GM11168 (cell line): ENCODE measurements around the gene THSD4.

Source experiments
- in situ Hi-C: fragments of 300-500 bp; cut with MboI; formaldehyde crosslinking; loops from one replicate; pipeline ENCODE4 v1.12.0; 2022; ENCODE audit warnings: low sequenced_read_pairs; ENCODE audit not compliant: unreplicated experiment

Gene THSD4

DNA sequence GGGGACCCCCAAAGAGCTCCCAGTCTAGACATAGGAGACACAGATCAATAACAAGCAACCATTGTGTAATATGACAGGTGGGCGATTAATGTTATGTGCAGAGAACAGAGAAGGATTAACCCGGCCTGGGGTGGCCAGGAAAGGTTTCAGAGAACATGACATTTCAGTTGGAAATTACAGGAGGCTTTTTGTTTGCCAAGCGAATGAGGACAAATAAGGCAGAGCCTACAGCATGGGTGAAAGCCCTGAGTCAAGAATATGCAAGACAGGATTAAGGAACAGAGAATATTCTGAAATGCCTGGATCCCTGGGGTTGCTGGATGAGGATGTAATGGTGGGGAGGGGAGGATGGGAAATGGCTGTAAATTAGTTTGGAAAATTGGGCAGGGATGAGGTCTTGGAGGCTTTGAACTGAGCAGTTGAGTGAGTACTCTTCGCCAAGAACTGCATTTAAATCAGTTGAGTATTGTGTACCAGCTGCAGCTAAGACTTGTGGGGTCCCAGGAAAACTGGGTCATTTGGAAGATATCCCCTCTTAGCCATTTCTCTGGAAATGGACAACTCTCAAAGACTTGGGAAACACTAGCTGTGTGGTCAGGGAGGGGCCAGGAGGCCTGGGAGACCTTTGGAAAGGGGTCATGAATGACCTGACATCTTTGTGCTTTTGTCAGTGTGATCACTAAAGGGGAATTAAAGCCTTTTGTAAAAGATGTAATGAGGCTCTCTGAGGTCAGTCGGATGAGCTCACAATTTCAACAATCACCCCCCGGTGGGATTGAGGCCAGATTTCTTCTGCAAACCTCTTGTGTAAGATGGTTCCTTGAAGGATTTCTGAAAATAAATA is 496.5 kb downstream of the THSD4 start:
- in situ Hi-C loops = no loop called here

GRCh38 chr15:71612397-71612722 is 497.1 kb downstream of the THSD4 start:
- in situ Hi-C loops = no loop called here

GRCh38 chr15:71612869-71613268 is 497.6 kb downstream of the THSD4 start:
- in situ Hi-C loops = no loop called here

DNA sequence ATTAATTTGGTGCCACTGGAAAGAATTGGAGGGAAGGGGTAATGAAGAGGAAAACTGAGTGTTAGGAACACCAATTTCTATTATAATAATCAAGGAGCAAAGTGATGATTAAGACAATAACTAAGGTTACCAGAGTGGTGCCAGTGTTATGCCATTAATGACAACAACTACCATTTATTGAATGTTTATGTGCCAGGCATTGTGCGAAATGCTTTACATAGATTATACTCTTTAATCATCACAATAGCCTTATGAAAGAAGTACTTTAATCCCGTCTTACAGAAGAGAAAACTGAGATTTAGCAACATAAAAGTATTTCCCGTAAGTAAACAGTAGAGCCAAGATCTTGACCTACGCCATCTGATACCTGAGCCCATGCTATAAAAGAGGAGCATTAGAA is 507.8 kb downstream of the THSD4 start:
- in situ Hi-C loops = no loop called here

DNA sequence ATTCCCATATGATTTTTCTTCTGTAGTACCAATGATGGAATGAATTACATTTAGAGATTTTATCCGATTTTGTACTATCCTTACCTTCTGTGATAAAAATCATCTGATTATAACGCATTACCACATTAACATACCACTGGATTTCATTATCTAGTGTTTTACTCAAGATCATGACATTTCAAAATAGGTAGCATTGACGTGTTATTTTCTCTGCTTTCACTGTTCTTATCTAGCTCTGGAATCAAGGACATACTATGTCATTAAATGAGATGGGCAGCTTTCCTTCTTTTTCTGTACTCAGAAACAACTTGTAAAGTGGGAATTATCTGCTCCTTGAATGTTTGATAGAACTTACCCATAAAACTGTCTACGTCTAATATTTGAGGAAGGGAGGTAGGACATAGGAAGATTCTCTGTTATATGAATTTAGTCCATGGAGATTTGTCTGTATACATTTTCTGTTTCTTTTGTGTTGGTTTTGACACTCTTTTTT is 511.4 kb downstream of the THSD4 start:
- in situ Hi-C loops = no loop called here

DNA sequence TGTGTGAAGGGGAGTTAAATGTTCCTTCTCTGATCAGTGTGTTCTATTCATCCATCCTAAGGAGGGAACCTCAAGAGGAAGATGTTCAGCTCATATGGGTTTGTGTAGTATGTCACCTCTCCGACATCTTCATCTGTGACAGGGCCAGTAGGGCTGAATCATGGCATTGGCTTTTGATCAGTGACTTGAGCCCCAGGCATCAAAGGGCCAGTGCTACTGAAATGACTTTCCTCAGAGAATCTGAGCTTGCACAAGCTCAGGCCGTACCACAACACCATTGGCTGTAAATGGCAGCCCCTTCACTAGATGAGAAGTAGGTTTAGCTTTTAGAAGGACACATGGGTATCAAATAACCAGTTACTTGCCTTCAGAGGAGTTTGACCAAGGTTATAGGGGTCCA is 511.9 kb downstream of the THSD4 start:
- in situ Hi-C loops = no loop called here

DNA sequence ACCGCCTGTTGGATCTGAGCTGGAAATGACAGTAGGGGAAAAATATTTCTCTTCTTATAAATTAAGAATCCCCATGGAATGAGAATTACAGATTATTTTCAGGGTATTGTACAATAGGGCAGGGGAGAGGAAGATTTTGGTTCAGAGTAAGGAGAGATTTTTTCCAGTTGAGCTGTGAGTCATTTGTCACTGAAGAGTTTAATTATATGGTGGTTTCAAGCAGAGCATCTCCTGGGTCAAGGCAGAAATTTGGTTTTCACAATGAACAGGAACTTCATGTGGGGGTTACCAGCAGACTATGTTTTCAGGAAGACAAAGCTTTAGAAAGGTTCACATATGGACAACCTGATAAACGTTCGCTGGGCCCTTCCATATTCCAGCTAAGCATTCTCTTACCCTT is 512.3 kb downstream of the THSD4 start:
- in situ Hi-C loops = no loop called here

- in situ Hi-C loops = no loop called here
Observed at GRCh38 chr15:71628988-71629770, 513.9 kb downstream of the THSD4 start.

- in situ Hi-C loops = no loop called here
Observed at GRCh38 chr15:71629781-71630474, 514.7 kb downstream of the THSD4 start.

GRCh38 chr15:71630475-71630809 is 515.2 kb downstream of the THSD4 start:
- in situ Hi-C loops = no loop called here

DNA sequence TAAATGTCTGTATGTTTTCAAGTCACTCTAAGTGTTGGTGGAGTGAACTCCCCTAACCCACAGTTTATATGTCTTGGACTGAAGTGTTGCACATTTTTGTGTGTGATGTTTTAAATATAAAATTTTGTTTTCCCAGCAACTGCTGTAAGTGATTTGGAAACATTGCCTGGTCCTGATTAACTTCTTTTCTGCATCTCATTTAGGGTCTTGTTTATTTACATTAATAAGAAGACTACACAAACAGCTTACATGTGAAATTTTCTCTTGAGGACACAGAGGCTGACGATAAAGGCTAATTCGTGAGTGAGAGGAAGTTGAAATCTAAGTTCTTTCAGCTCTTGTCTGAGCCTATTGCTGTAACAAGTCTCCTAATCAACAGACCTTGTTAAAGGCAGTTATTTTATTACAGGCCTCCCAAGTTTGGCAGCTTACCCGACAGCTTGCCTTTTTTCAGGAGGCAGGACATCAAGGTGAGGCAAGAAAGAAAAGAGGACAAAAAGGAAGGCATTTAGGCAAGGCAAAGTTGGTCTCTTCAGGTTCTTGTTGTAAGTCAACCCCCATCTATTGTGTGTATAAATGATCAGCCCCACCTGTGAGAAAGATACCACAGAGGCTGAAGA is 517.4 kb downstream of the THSD4 start:
- in situ Hi-C loops = no loop called here

GRCh38 chr15:71634820-71635560 is 519.7 kb downstream of the THSD4 start:
- in situ Hi-C loops = no loop called here

DNA sequence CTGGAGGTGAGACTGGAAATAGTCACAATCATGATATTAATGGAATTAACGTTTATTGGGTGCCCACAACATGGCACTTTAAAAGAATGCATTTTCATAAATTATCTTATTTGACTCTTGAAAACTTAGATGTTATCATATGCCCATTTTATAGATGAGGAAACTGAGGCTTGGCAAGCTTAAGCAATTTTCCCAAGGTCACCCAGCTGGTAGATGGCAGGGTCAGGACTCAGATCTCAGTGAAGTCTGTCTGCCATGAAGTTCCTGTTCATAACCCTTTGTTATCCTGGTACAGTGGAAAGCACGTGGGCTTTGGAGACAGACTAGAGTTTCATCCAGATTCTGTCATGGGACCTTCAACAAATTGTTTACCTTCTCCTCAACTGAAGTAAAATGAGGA is 520.5 kb downstream of the THSD4 start:
- in situ Hi-C loops = no loop called here

DNA sequence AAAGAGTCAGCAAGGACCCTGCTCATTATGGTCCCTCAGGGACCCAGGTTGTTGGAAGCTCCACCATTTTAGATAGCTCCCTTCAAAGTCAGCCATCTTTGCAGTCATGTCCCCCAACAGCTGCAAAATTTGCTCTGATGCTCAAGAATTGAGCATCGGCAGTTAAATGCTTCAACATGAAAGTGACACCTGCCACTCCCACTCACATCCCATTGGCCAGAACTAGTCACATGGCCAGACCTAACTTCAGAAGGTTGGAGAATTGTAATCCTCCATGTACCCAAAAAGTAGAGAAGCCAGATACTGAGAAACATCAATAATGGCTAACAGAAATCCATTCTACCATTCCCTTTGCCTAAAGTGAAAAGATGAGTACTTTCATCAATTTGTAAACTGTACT is 523.6 kb downstream of the THSD4 start:
- in situ Hi-C loops = no loop called here

DNA sequence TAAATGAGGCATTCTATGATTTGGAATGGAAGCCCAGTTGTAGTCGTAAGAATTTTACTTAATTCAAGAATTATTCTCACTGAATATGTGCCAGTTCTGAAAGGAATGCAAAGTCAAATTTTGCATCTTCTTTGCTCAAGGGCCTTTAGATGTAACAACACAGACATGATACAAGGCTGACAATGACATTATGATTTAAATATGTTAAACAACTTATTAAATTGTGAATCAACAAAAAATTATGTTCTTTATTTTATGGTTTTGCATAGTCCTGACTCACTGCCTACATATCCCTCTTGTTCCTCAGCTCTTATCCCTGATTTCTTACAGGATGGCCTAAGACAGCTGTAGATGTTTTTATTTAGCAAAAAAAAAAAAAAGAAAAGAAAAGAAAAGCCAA is 524.2 kb downstream of the THSD4 start:
- in situ Hi-C loops = no loop called here

DNA sequence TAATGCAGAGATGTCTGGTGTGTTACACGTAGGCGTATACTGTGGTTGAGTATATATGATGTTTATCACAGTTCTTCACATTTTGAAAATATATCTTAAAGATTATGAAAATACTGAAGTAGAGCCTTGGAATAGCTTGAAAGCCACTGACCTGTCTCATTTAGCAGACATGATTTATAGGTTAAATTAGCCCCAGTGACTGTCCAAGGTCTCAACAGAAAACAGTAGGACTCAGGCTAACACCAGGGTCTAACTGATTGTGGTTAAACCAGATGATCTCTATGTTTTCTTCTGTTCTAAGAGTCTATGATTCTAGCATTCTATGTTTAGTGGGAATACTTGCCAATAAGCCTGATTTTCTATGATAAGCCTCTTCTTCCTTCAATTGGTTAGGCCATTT is 528.6 kb downstream of the THSD4 start:
- in situ Hi-C loops = no loop called here

- in situ Hi-C loops = no loop called here
Observed at GRCh38 chr15:71646767-71647486, 531.7 kb downstream of the THSD4 start.

DNA sequence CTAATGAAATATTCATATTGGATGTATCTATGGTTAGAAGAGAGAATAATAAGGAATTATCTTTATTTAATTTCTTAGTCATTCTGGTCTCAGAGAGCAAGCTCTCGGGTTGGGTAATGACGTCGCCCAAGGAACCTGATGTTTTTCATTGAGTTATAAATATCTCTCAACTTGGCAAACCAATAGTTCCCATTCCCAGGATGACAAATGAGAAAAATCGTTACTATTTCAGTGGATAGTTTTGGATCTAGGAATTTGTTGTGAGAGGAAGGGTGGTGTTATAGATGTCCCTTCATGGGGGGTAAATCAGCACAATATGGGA is 532.2 kb downstream of the THSD4 start:
- in situ Hi-C loops = no loop called here

DNA sequence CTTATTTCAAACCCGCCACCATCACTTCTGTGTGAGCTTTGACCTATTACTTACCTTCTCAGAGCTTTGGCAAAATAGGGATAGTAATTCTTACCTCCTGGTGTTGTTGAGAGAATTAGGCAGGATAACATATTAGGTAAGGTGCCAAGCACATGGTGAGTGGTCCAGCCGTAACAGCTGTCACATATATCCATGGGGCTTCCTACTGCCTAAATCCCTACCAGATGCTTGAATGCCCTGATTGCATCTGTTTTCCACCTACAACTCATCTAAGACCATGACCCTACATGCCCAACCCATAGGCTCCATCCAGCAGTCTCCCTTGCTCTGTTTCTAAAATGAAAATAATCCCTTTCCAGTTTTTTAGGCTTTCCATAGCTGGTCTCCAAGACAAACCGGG is 532.8 kb downstream of the THSD4 start:
- in situ Hi-C loops = no loop called here

DNA sequence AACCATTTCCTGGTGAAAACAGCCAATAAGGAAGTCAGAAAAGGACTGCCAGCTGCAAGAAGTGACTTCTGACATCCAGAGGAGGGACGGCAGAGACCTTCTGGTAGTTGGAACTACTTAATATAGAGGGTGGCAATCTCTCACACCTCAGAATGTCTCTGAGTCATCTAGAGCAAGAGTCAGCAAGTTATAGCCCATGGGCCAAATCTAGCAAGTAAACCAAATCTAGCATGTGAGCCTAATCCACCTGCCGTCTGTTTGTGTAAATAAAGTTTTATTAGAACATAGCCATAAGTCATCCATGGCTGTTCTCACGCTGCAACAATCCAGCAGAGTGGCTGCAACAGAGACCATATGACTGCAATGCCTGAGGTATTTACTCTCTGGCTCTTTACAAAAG is 534.6 kb downstream of the THSD4 start:
- in situ Hi-C loops = no loop called here
